Measurements from ENCODE around the gene TXLNA. TPM values are rescaled to one million over a fixed set of nuclear protein-coding genes. Genes with fewer than 3 reads are reported as not detected.

The TXLNA gene
- polyA plus RNA-seq, 1 donor (not counting 4 experiments of a cell fraction or from before 2014, with no cell fraction given) = 20.0 TPM

DNA sequence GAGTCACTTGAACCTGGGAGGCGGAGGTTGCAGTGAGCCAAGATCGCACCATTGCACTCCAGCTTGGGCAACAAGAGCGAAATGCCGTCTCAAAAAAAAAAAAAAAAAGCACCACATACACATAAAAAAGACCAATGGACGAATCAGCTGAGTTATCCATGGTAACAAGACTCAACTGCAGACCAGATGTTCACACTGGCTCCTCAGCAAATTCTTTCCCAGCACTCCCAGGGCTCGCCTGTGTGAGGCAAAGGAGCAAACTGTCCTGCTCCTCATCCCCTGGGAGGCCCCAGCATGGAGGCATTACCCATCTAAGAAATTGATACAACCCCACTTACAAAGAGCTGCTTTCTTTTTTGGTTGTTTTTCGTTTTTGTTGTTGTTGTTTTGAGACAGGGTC lies 39.5 kb downstream of the TXLNA start:
- DNase-seq (ENCODE audit: low read depth, low spot score) (no peak), FAIRE-seq (no peak)
- Histone ChIP-seq H4K20me1 (ENCODE audit: control insufficient read depth, extremely low read depth, insufficient read depth, low read length) (no peaks in the 10 kb centered on the region), H3K4me2 (ENCODE audit: control insufficient read depth, extremely low read depth, insufficient read depth, low read depth, low read length) (no peak overlapping the region), H3K4me3 (ENCODE audit: control insufficient read depth in 2 of 3, extremely low read depth in 1 of 3, insufficient read depth in 2 of 3, low read depth in 1 of 3, low read length in 3 of 3) (no peak overlapping the region), H3K27ac (ENCODE audit: control insufficient read depth, insufficient read depth, low read length) (no peak overlapping the region), H3K36me3 (ENCODE audit: control insufficient read depth in 2 of 2, extremely low read depth in 1 of 2, insufficient read depth in 2 of 2, low read length in 2 of 2) (peaks cover 15 to 40% of the 10 kb centered on the region in 2 experiments), H3K4me1 (ENCODE audit: control insufficient read depth, extremely low read depth, insufficient read depth, low read length) (peaks cover 39% of the 10 kb centered on the region), H3K9me3 (ENCODE audit: control insufficient read depth, low read depth, low read length) (no peaks in the 10 kb centered on the region), H3K9me1 (ENCODE audit: control insufficient read depth, extremely low read depth, insufficient read depth, low read length) (no peaks in the 10 kb centered on the region), H3K27me3 (ENCODE audit: control insufficient read depth, extremely low read depth, insufficient read depth, low read length) (no peaks in the 10 kb centered on the region), H3K9ac (ENCODE audit: control insufficient read depth, extremely low read depth, insufficient read depth, low read length) (no peak overlapping the region), H2AFZ (ENCODE audit: control insufficient read depth, low read length) (no peak overlapping the region), H3K79me2 (ENCODE audit: control insufficient read depth, insufficient read depth, low read length) (peaks cover 30% of the 10 kb centered on the region)
- TF ChIP-seq, protein P1, sequence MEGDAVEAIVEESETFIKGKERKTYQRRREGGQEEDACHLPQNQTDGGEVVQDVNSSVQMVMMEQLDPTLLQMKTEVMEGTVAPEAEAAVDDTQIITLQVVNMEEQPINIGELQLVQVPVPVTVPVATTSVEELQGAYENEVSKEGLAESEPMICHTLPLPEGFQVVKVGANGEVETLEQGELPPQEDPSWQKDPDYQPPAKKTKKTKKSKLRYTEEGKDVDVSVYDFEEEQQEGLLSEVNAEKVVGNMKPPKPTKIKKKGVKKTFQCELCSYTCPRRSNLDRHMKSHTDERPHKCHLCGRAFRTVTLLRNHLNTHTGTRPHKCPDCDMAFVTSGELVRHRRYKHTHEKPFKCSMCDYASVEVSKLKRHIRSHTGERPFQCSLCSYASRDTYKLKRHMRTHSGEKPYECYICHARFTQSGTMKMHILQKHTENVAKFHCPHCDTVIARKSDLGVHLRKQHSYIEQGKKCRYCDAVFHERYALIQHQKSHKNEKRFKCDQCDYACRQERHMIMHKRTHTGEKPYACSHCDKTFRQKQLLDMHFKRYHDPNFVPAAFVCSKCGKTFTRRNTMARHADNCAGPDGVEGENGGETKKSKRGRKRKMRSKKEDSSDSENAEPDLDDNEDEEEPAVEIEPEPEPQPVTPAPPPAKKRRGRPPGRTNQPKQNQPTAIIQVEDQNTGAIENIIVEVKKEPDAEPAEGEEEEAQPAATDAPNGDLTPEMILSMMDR (optimal IDR thresholded peaks at IDR 0.05 in 1 of 3, IDR thresholded peaks at IDR 0.05 in 1 of 3, conservative IDR thresholded peaks at IDR 0.05 in 1 of 3; ENCODE audit: extremely low read depth in 1 of 3, insufficient read depth in 2 of 3, low read length in 3 of 3) = no peak
- TF ChIP-seq EZH2 (IDR thresholded peaks at IDR 0.05; ENCODE audit: low read length) = no peak
- dilution Hi-C loops (cut with MboI; ENCODE audit: extremely low pct_ligation_motif_present, low sequenced_read_pairs) = no loop called here

GRCh38 chr1:32220746-32221580 lies 41.5 kb downstream of the TXLNA start:
- FAIRE-seq = no peak
- peaks cover 10 to 27% of the 10 kb centered on the region in 2 experiments for H3K36me3 ChIP-seq (ENCODE audit: control insufficient read depth in 2 of 2, extremely low read depth in 1 of 2, insufficient read depth in 2 of 2, low read length in 2 of 2)

More at GRCh38 chr1:32220746-32221580, 41.5 kb downstream of the TXLNA start:
- DNase-seq (ENCODE audit: low read depth, low spot score) = no peak
- Histone ChIP-seq H3K79me2 (ENCODE audit: control insufficient read depth, insufficient read depth, low read length) (peaks cover 33% of the 10 kb centered on the region), H3K4me2 (ENCODE audit: control insufficient read depth, extremely low read depth, insufficient read depth, low read depth, low read length) (peak overlapping the region; percentile 80), H3K27ac (ENCODE audit: control insufficient read depth, insufficient read depth, low read length) (peak overlapping the region; percentile 98), H3K4me3 (ENCODE audit: control insufficient read depth in 2 of 3, extremely low read depth in 1 of 3, insufficient read depth in 2 of 3, low read depth in 1 of 3, low read length in 3 of 3) (peak overlapping the region; percentile 82 to 96 (median 89)), H3K9me3 (ENCODE audit: control insufficient read depth, low read depth, low read length) (no peaks in the 10 kb centered on the region), H3K9me1 (ENCODE audit: control insufficient read depth, extremely low read depth, insufficient read depth, low read length) (no peaks in the 10 kb centered on the region), H3K4me1 (ENCODE audit: control insufficient read depth, extremely low read depth, insufficient read depth, low read length) (peaks cover 33% of the 10 kb centered on the region), H3K27me3 (ENCODE audit: control insufficient read depth, extremely low read depth, insufficient read depth, low read length) (no peaks in the 10 kb centered on the region), H3K9ac (ENCODE audit: control insufficient read depth, extremely low read depth, insufficient read depth, low read length) (peak overlapping the region; percentile 100), H4K20me1 (ENCODE audit: control insufficient read depth, extremely low read depth, insufficient read depth, low read length) (no peaks in the 10 kb centered on the region), H2AFZ (ENCODE audit: control insufficient read depth, low read length) (no peak overlapping the region)
- dilution Hi-C loops (cut with MboI; ENCODE audit: extremely low pct_ligation_motif_present, low sequenced_read_pairs) = no loop called here
- TF ChIP-seq, protein P1 (optimal IDR thresholded peaks at IDR 0.05 in 1 of 3, IDR thresholded peaks at IDR 0.05 in 1 of 3, conservative IDR thresholded peaks at IDR 0.05 in 1 of 3; ENCODE audit: extremely low read depth in 1 of 3, insufficient read depth in 2 of 3, low read length in 3 of 3) = no peak
- TF ChIP-seq EZH2 (IDR thresholded peaks at IDR 0.05; ENCODE audit: low read length) = no peak

Measured in keratinocyte (primary cell).